ENCODE measurements around the gene SEMA4B.

GRCh38 chr15:90212221-90213098 lies 11.3 kb downstream of the SEMA4B start:
- TF ChIP-seq CTCF (IDR thresholded peaks at IDR 0.05) (no peak), POLR2AphosphoS5 (IDR thresholded peaks at IDR 0.05) (peak; percentile 26)
